H9 (cell line): Measurements from ENCODE around the gene TAS1R1. TPM values are rescaled to one million over a fixed set of nuclear protein-coding genes. Genes with fewer than 3 reads are reported as not detected.

ENCODE experiments used
- DNase-seq: peaks from one replicate; pipeline ENCODE4 v3.0.0-alpha.2; 2017
- H2AFZ ChIP-seq: one replicate; pipeline ENCODE4 v1.6.1; 2013; ENCODE audit warnings: mild to moderate bottlenecking, low read length, control low read depth, moderate library complexity
- H2AK5ac ChIP-seq: 2 replicates; pipeline ENCODE4 v1.6.1; 2013; ENCODE audit warnings: low read length, control low read depth, mixed read lengths; ENCODE audit not compliant: insufficient read length
- H2BK120ac ChIP-seq: one replicate; pipeline ENCODE4 v1.6.1; 2013; ENCODE audit warnings: low read depth, mild to moderate bottlenecking, low read length, control low read depth, inconsistent platforms; ENCODE audit not compliant: poor library complexity, severe bottlenecking
- H2BK12ac ChIP-seq: 2 replicates; pipeline ENCODE4 v1.6.1; 2013; ENCODE audit warnings: low read length, control low read depth, mixed read lengths, low read depth; ENCODE audit not compliant: insufficient read length
- H2BK15ac ChIP-seq: 2 replicates; pipeline ENCODE4 v1.6.1; 2013; ENCODE audit warnings: low read depth, low read length, control low read depth
- H2BK20ac ChIP-seq: one replicate; pipeline ENCODE4 v1.6.1; 2013; ENCODE audit warnings: low read depth, mild to moderate bottlenecking, low read length, control low read depth, inconsistent platforms; ENCODE audit not compliant: poor library complexity, severe bottlenecking
- H2BK5ac ChIP-seq: 2 replicates; pipeline ENCODE4 v1.6.1; 2013; ENCODE audit warnings: low read length, control low read depth, mixed read lengths; ENCODE audit not compliant: insufficient read length
- H3K14ac ChIP-seq: 2 replicates; pipeline ENCODE4 v1.6.1; 2013; ENCODE audit warnings: low read length, control low read depth; ENCODE audit not compliant: insufficient read depth
- H3K18ac ChIP-seq: 2 replicates; pipeline ENCODE4 v1.6.1; 2013; ENCODE audit warnings: low read depth, mild to moderate bottlenecking, mixed read lengths, low read length, control low read depth; ENCODE audit not compliant: insufficient read length
- H3K23ac ChIP-seq: 2 replicates; pipeline ENCODE4 v1.6.1; 2013; ENCODE audit warnings: low read length, control low read depth, mixed read lengths, low read depth; ENCODE audit not compliant: insufficient read length
- H3K23me2 ChIP-seq: 2 replicates; pipeline ENCODE4 v1.6.1; 2013; ENCODE audit warnings: low read depth, mild to moderate bottlenecking, mixed read lengths, low read length, control low read depth; ENCODE audit not compliant: insufficient read length, poor library complexity, severe bottlenecking
- H3K27ac ChIP-seq: 2 replicates; pipeline ENCODE4 v1.5.1; 2013; ENCODE audit warnings: low read length, control low read depth, mixed read lengths, low read depth; ENCODE audit not compliant: insufficient read length
- H3K27me3 ChIP-seq: 2 replicates; pipeline ENCODE4 v1.6.1; 2013; ENCODE audit warnings: low read length, control low read depth, inconsistent platforms; ENCODE audit not compliant: insufficient read depth
- H3K4ac ChIP-seq: 2 replicates; pipeline ENCODE4 v1.6.1; 2013; ENCODE audit warnings: low read depth, mild to moderate bottlenecking, control low read depth, inconsistent platforms, low read length, moderate library complexity
- H3K4me1 ChIP-seq: 2 replicates; pipeline ENCODE4 v1.6.1; 2013; ENCODE audit warnings: low read length, control low read depth, inconsistent platforms; ENCODE audit not compliant: insufficient read depth
- H3K4me2 ChIP-seq: 2 replicates; pipeline ENCODE4 v1.6.1; 2013; ENCODE audit warnings: low read length, control low read depth, mixed read lengths; ENCODE audit not compliant: insufficient read length, insufficient read depth
- H3K56ac ChIP-seq: 2 replicates; pipeline ENCODE4 v1.6.1; 2013; ENCODE audit warnings: low read depth, mild to moderate bottlenecking, mixed read lengths, low read length, control low read depth; ENCODE audit not compliant: insufficient read length
- H3K79me1 ChIP-seq: 2 replicates; pipeline ENCODE4 v1.6.1; 2013; ENCODE audit warnings: low read depth, mild to moderate bottlenecking, moderate library complexity, low read length, control low read depth, inconsistent platforms; ENCODE audit not compliant: insufficient read depth, poor library complexity, severe bottlenecking
- H3K79me2 ChIP-seq: 2 replicates; pipeline ENCODE4 v1.6.1; 2013; ENCODE audit warnings: low read length, control low read depth, inconsistent platforms; ENCODE audit not compliant: insufficient read depth
- H3K9ac ChIP-seq: 2 replicates; pipeline ENCODE4 v1.6.1; 2013; ENCODE audit warnings: low read length, control low read depth, mixed read lengths; ENCODE audit not compliant: insufficient read length; ENCODE audit errors: extremely low read depth
- H3K9me3 ChIP-seq: one replicate; pipeline ENCODE4 v1.6.1; 2013; ENCODE audit warnings: low read depth, low read length, inconsistent platforms; ENCODE audit not compliant: control insufficient read depth
- H3T11ph ChIP-seq: one replicate; pipeline ENCODE4 v1.6.1; 2013; ENCODE audit warnings: mild to moderate bottlenecking, low read length, control low read depth, inconsistent platforms
- H4K20me1 ChIP-seq: one replicate; pipeline ENCODE4 v1.6.1; 2013; ENCODE audit not compliant: control insufficient read depth, insufficient read length, insufficient read depth
- H4K5ac ChIP-seq: 2 replicates; pipeline ENCODE4 v1.6.1; 2013; ENCODE audit warnings: low read depth, mild to moderate bottlenecking, mixed read lengths, low read length, control low read depth; ENCODE audit not compliant: insufficient read length
- H4K8ac ChIP-seq: replicated peaks from 2 replicates; pipeline ENCODE4 v1.6.1; 2013; ENCODE audit warnings: low read length, control low read depth, mixed read lengths, low read depth; ENCODE audit not compliant: insufficient read length
- H4K91ac ChIP-seq: 2 replicates; pipeline ENCODE4 v1.6.1; 2013; ENCODE audit warnings: low read depth, mild to moderate bottlenecking, moderate library complexity, mixed read lengths, low read length, control low read depth; ENCODE audit not compliant: insufficient read length
- H3K27ac Mint-ChIP-seq, 3 experiments: 2 replicates in 2 of 3; 3 replicates in 1 of 3; pipeline ENCODE4 v1.8.0; 2020 to 2021; ENCODE audit warnings: mixed read lengths in 3 of 3, mild to moderate bottlenecking in 1 of 3, moderate library complexity in 1 of 3
- H3K27me3 Mint-ChIP-seq: 2 replicates; pipeline ENCODE4 v1.8.0; 2021; ENCODE audit warnings: low read depth, mild to moderate bottlenecking, moderate library complexity, mixed read lengths
- H3K36me3 Mint-ChIP-seq, 3 experiments: 2 replicates in 2 of 3; 3 replicates in 1 of 3; pipeline ENCODE4 v1.8.0; 2020 to 2021; ENCODE audit warnings: low read depth in 3 of 3, mixed read lengths in 3 of 3; ENCODE audit not compliant: insufficient read depth in 1 of 3
- H3K4me1 Mint-ChIP-seq, 2 experiments: 2 replicates each; pipeline ENCODE4 v1.8.0; 2020; ENCODE audit warnings: mixed read lengths in 2 of 2
- H3K4me3 Mint-ChIP-seq, 2 experiments: 2 replicates in 1 of 2; 3 replicates in 1 of 2; pipeline ENCODE4 v1.8.0; 2020 to 2021; ENCODE audit warnings: mild to moderate bottlenecking in 2 of 2, mixed read lengths in 2 of 2, moderate library complexity in 1 of 2
- H3K9me3 Mint-ChIP-seq, 2 experiments: 2 replicates in 1 of 2; 3 replicates in 1 of 2; pipeline ENCODE4 v1.8.0; 2020; ENCODE audit warnings: mild to moderate bottlenecking in 2 of 2, mixed read lengths in 2 of 2, moderate library complexity in 1 of 2
- WGBS: extraction: QIAGEN DNeasy Blood & Tissue Kit; methylation state at CpG from one replicate; pipeline ENCODE4 v1.1.7; 2013; ENCODE audit warnings: missing lambda C conversion rate, low lambda C conversion rate, mixed read lengths; ENCODE audit not compliant: insufficient read length; ENCODE audit errors: extremely low coverage; 5-methylcytosine and 5-hydroxymethylcytosine counted together
- total RNA-seq: library from RNA; stranded (reverse); gene quantifications from 2 replicates; pipeline ENCODE4 v1.2.1, GENCODE V29; 2021
- TF ChIP-seq, protein P1 (sequence below): fragments of 200-600 bp; sonication (generic); conservative IDR thresholded peaks from 3 replicates; pipeline ENCODE4 v1.8.0; 2021; ENCODE audit warnings: antibody characterized with exemption, mild to moderate bottlenecking

Gene TAS1R1
- total RNA-seq, 1 experiment from 2014 or later = not detected

DNA sequence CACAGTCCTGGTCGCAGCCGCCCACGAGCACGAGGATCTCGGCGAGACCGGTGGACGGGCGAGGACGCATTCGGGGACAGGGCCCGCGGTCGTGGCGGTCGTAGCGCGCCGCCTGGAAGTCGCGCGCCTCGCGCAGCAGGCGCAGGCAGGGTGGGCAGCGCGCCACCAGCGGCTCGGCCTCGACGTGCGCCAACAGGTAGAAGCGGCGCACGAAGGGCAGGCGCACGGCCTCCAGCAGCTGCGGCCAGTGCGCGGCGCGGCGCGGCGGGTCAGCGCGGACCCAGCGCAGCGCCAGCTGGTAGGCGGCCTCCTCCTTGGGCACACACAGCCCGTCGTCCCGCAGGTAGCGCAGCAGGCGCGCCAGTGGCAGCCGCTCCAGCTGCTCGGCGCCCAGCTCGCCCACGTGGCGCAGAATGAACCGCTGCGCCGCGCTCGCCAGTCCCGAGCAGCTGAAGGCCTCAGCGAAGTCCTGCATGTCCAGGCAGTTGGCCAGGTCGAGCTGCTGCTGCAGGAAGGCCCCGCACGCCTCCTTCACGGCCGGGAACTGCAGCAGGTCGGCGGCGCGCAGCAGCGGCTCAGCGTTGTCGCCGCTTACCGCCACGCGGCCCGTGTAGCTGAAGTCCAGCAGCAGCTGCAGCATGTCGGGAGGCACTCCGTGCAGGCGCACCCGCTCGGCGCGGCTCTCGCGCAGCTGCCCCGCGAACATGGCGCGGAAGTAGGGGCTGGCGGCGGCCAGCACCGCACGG lies 47.0 kb downstream of the TAS1R1 start:
- Histone ChIP-seq H3K27ac (no peak overlapping the region), H3K9ac (peak overlapping the region; percentile 56), H3K23ac (no peak overlapping the region), H2BK15ac (no peak overlapping the region), H2BK5ac (no peak overlapping the region), H3K18ac (peak overlapping the region; percentile 16), H3K79me1 (no peaks in the 10 kb centered on the region), H4K8ac (no peak overlapping the region), H3K79me2 (peaks cover 18% of the 10 kb centered on the region; the same call in 1 of the 2 replicates), H3K4me2 (peak overlapping the region; percentile 83), H3K14ac (peak overlapping the region; percentile 30; the same call in 1 of the 2 replicates), H2AK5ac (no peak overlapping the region), H3K56ac (no peak overlapping the region), H2BK20ac (no peak overlapping the region), H3K23me2 (peaks cover 21% of the 10 kb centered on the region), H3K4ac (no peak overlapping the region), H4K20me1 (peaks cover 2% of the 10 kb centered on the region), H4K5ac (no peak overlapping the region), H2BK12ac (no peak overlapping the region), H2BK120ac (no peak overlapping the region), H2AFZ (no peak overlapping the region), H4K91ac (no peak overlapping the region), H3K27me3 (no peaks in the 10 kb centered on the region), H3K9me3 (no peaks in the 10 kb centered on the region), H3T11ph (no peak overlapping the region), H3K4me1 (no peaks in the 10 kb centered on the region)
- Mint-ChIP-seq H3K4me3 (peak overlapping the region; percentile 88 to 94), H3K36me3 (peaks cover 7 to 30% (median 21%) of the 10 kb centered on the region in 3 experiments), H3K27ac (no peak overlapping the region), H3K9me3 (no peaks in the 10 kb centered on the region), H3K27me3 (no peaks in the 10 kb centered on the region), H3K4me1 (peaks cover 28 to 29% of the 10 kb centered on the region in 2 experiments)
- DNase-seq = no peak
- TF ChIP-seq, protein P1, sequence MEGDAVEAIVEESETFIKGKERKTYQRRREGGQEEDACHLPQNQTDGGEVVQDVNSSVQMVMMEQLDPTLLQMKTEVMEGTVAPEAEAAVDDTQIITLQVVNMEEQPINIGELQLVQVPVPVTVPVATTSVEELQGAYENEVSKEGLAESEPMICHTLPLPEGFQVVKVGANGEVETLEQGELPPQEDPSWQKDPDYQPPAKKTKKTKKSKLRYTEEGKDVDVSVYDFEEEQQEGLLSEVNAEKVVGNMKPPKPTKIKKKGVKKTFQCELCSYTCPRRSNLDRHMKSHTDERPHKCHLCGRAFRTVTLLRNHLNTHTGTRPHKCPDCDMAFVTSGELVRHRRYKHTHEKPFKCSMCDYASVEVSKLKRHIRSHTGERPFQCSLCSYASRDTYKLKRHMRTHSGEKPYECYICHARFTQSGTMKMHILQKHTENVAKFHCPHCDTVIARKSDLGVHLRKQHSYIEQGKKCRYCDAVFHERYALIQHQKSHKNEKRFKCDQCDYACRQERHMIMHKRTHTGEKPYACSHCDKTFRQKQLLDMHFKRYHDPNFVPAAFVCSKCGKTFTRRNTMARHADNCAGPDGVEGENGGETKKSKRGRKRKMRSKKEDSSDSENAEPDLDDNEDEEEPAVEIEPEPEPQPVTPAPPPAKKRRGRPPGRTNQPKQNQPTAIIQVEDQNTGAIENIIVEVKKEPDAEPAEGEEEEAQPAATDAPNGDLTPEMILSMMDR = no peak; the same call in 2 of the 3 replicates
- WGBS = no CpG with 5 or more reads among the region's 103 CpGs
